Kidney (tissue), 14 donors: ENCODE results near the gene GULP1. TPM values are rescaled to one million over a fixed set of nuclear protein-coding genes. Genes with fewer than 3 reads are reported as not detected.
"Not testable (repeated sequence)": the region's sequence is repeated elsewhere in the genome, so short reads cannot be mapped to it uniquely, and the experiment has no call there.

ENCODE experiments used
- DNase-seq, 5 donors: peaks; one replicate each; pipeline ENCODE4 v3.0.0-alpha.2; 2013 to 2020
- FAIRE-seq: peaks from 2 replicates; lab custom pipeline; 2012; peaks lifted over from hg19 to GRCh38; lab: Jason Lieb, UNC
- H3K27ac ChIP-seq, 2 donors: one replicate each; pipeline ENCODE4 v1.7.0; 2013; ENCODE audit warnings: low read depth in 2 of 2, low read length in 2 of 2, inconsistent platforms in 1 of 2
- H3K27me3 ChIP-seq: one replicate; pipeline ENCODE4 v1.7.1; 2013; ENCODE audit warnings: low read length, inconsistent platforms; ENCODE audit not compliant: control insufficient read depth, insufficient read depth
- H3K36me3 ChIP-seq, 3 donors: one replicate each; pipeline versions ENCODE4 v1.7.0 to v1.7.1; 2013; ENCODE audit warnings: low read length in 3 of 3, control low read depth in 1 of 3, inconsistent platforms in 1 of 3; ENCODE audit not compliant: insufficient read depth in 3 of 3, control insufficient read depth in 2 of 3
- H3K4me1 ChIP-seq, 3 donors: one replicate each; pipeline versions ENCODE4 v1.7.0 to v1.7.1; 2013; ENCODE audit warnings: low read length in 3 of 3, inconsistent platforms in 1 of 3, low read depth in 1 of 3; ENCODE audit not compliant: control insufficient read depth in 2 of 3, insufficient read depth in 2 of 3
- H3K4me3 ChIP-seq, 3 donors: one replicate each; pipeline versions ENCODE4 v1.7.0 to v1.8.1; 2013; ENCODE audit warnings: low read length in 3 of 3, control low read depth in 1 of 3, inconsistent platforms in 1 of 3
- H3K9ac ChIP-seq, 3 donors: one replicate each; pipeline versions ENCODE4 v1.7.0 to v1.7.1; 2013; ENCODE audit warnings: low read length in 3 of 3, control low read depth in 1 of 3, inconsistent platforms in 1 of 3
- H3K9me3 ChIP-seq, 3 donors: one replicate each; pipeline versions ENCODE4 v1.7.0 to v1.7.1; 2013; ENCODE audit warnings: low read length in 3 of 3, control low read depth in 1 of 3, inconsistent platforms in 1 of 3; ENCODE audit not compliant: control insufficient read depth in 2 of 3, insufficient read depth in 1 of 3
- intact Hi-C: fragments of 100-400 bp; cut with DNase I; formaldehyde crosslinking; loops from one replicate; pipeline ENCODE4 v1.11.1; 2022
- polyA plus RNA-seq: library from polyadenylated mRNA; stranded (reverse); fragments of 350-450 nt; fragmentation: Illumina TruSeq; extraction: RNeasy Lipid Tissue Mini Kit (QIAGEN cat#74804); gene quantifications from one replicate; pipeline ENCODE4 v1.2.3, GENCODE V29; 2014; ENCODE audit warnings: low read depth, low replicate concordance; ENCODE audit not compliant: insufficient read depth
- total RNA-seq: library from RNA; stranded (reverse); fragmentation: NEBNext Ultra II Directional; extraction: Animal tissue kit (Norgen Biotek cat#: 25700); gene quantifications from one replicate; pipeline ENCODE4 v1.2.1, GENCODE V29; 2021
- TF ChIP-seq, protein P1 (sequence below): IDR thresholded peaks from 3 replicates; pipeline ENCODE4 v1.5.1; 2012; ENCODE audit warnings: mild to moderate bottlenecking, moderate library complexity, borderline replicate concordance; ENCODE audit not compliant: insufficient read depth; ENCODE audit errors: extremely low read depth
- donor health status: control.
- donor health status: control.
- donor health status: control.
- donor health status: control.
- donor health status: control.
- donor health status: DM: yes; HTN: yes; CAD: no.
- donor health status: Normal renal cell carcinoma (clear cell type).

GULP1 gene
- total and polyA plus RNA-seq, 2 donors from 2014 or later = 12.2 to 34.4 TPM

- intact Hi-C loops = no loop called here
- DNase-seq = no peak
- Histone ChIP-seq H3K36me3 (no peaks in the 10 kb centered on the region), H3K27ac (no peak overlapping the region), H3K9me3 (no peaks in the 10 kb centered on the region), H3K27me3 (no peaks in the 10 kb centered on the region), H3K4me3 (no peak overlapping the region), H3K9ac (no peak overlapping the region), H3K4me1 (no peaks in the 10 kb centered on the region)
- no peak for FAIRE-seq
- TF ChIP-seq, protein P1, sequence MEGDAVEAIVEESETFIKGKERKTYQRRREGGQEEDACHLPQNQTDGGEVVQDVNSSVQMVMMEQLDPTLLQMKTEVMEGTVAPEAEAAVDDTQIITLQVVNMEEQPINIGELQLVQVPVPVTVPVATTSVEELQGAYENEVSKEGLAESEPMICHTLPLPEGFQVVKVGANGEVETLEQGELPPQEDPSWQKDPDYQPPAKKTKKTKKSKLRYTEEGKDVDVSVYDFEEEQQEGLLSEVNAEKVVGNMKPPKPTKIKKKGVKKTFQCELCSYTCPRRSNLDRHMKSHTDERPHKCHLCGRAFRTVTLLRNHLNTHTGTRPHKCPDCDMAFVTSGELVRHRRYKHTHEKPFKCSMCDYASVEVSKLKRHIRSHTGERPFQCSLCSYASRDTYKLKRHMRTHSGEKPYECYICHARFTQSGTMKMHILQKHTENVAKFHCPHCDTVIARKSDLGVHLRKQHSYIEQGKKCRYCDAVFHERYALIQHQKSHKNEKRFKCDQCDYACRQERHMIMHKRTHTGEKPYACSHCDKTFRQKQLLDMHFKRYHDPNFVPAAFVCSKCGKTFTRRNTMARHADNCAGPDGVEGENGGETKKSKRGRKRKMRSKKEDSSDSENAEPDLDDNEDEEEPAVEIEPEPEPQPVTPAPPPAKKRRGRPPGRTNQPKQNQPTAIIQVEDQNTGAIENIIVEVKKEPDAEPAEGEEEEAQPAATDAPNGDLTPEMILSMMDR = no peak
Measured at GRCh38 chr2:188459061-188459460, 167.4 kb downstream of the GULP1 start.

GRCh38 chr2:188466078-188466477 lies 174.4 kb downstream of the GULP1 start:
- H3K4me1 ChIP-seq, FAIRE-seq, H3K4me3 ChIP-seq, intact Hi-C loops, H3K36me3 ChIP-seq, H3K27ac ChIP-seq, H3K9me3 ChIP-seq, DNase-seq, H3K9ac ChIP-seq, H3K27me3 ChIP-seq: not testable (repeated sequence)

- Histone ChIP-seq H3K36me3 (no peaks in the 10 kb centered on the region), H3K9ac (no peak overlapping the region), H3K9me3 (no peaks in the 10 kb centered on the region), H3K4me1 (peaks cover 0 to 3% (median 0%) of the 10 kb centered on the region in 3 donors), H3K27me3 (no peaks in the 10 kb centered on the region), H3K27ac (no peak overlapping the region), H3K4me3 (no peak overlapping the region)
- DNase-seq (no peak), FAIRE-seq (no peak)
- intact Hi-C loops = no loop called here
- TF ChIP-seq, protein P1 = no peak
Measured at GRCh38 chr2:188466761-188467160, 175.1 kb downstream of the GULP1 start.

GRCh38 chr2:188471166-188471565 lies 179.5 kb downstream of the GULP1 start:
- no peaks in the 10 kb centered on the region for H3K36me3 ChIP-seq
- FAIRE-seq (no peak), DNase-seq (peak in 1 of 5 donors; percentile 18)
- H3K27ac ChIP-seq = no peak overlapping the region
- H3K4me3 ChIP-seq = no peak overlapping the region
- intact Hi-C loops = no loop called here
- H3K4me1 ChIP-seq = no peaks in the 10 kb centered on the region
- no peaks in the 10 kb centered on the region for H3K9me3 ChIP-seq
- no peak overlapping the region for H3K9ac ChIP-seq
- no peaks in the 10 kb centered on the region for H3K27me3 ChIP-seq
- TF ChIP-seq, protein P1 = no peak
